Prostate gland (tissue), 2 donors: Measurements from ENCODE around the gene BCAS3.

ENCODE experiments used
- CTCF ChIP-seq, 4 experiments: fragments of 200-600 bp in 2 of 4; fragments of 450-650 bp in 2 of 4; sonication (generic) in 2 of 4; IDR thresholded peaks; 1 replicate in 3 of 4; 2 replicates in 1 of 4; pipeline ENCODE4 v1.5.1; 2016 to 2019; ENCODE audit warnings: antibody characterized with exemption in 4 of 4, mild to moderate bottlenecking in 2 of 4, moderate library complexity in 2 of 4
- POLR2A ChIP-seq: fragments of 450-650 bp; IDR thresholded peaks from one replicate; pipeline ENCODE4 v1.6.1; 2016; ENCODE audit warnings: antibody characterized with exemption, mild to moderate bottlenecking
- POLR2AphosphoS5 ChIP-seq: sonication (generic); formaldehyde crosslinking; IDR thresholded peaks from one replicate; pipeline ENCODE4 v1.6.1; 2017; ENCODE audit warnings: antibody characterized with exemption

GRCh38 chr17:60671482-60671881 is 6.2 kb upstream of the BCAS3 start:
- TF ChIP-seq CTCF (IDR thresholded peaks at IDR 0.05) (no peak), POLR2AphosphoS5 (no peak), POLR2A (no peak)
